ENCODE results near the gene GPRIN3.

Gene GPRIN3

DNA sequence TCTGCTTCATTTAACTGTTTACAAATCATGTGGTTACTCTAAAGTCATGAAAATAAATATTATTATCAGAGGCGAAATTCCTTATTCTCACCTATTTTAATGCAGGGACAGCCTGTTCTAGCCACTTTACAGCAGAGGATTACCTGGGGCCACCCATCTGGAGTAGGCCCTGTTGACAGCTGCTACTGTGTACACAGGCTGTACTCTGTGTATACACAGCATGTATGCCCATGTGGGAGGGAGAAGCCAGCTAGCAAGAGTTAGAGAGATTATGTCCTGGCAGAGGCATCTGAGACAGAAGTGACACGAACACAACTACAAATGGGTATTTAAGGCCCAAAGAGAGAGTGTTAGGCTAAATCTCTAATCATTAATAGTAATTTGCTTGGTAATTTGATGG is 62.1 kb downstream of the GPRIN3 start:
- DNase-seq (ENCODE audit: low read depth): no peak
- TF ChIP-seq, protein P1, sequence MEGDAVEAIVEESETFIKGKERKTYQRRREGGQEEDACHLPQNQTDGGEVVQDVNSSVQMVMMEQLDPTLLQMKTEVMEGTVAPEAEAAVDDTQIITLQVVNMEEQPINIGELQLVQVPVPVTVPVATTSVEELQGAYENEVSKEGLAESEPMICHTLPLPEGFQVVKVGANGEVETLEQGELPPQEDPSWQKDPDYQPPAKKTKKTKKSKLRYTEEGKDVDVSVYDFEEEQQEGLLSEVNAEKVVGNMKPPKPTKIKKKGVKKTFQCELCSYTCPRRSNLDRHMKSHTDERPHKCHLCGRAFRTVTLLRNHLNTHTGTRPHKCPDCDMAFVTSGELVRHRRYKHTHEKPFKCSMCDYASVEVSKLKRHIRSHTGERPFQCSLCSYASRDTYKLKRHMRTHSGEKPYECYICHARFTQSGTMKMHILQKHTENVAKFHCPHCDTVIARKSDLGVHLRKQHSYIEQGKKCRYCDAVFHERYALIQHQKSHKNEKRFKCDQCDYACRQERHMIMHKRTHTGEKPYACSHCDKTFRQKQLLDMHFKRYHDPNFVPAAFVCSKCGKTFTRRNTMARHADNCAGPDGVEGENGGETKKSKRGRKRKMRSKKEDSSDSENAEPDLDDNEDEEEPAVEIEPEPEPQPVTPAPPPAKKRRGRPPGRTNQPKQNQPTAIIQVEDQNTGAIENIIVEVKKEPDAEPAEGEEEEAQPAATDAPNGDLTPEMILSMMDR (conservative IDR thresholded peaks at IDR 0.05; ENCODE audit: low read length): no peak
- H3K4me3 ChIP-seq (ENCODE audit: low read length): no peak overlapping the region

DNA sequence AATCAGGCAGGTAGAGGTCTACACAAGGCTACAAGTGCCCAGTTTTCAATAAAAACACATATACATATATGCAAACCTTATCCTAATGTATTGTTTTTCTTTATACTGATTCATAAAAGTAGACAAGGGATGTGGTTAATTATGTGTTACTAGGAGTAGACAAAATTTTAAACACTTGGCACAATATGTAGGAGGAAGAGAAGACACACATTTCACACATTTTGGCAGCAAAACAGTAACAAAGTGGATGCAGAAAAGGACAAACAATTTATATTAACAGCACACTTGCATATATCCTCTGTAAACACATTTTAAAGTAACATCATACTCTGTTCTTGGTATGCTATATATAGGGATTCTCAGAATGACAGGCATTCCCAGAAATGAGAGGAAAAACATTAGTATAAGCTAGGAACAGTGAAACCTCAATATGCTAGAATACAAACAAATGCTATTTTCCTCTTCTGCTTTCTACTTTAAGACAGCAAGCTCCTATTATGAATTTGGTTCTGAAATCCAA is 63.8 kb downstream of the GPRIN3 start:
- TF ChIP-seq, protein P1 (conservative IDR thresholded peaks at IDR 0.05; ENCODE audit: low read length): no peak
- no peak for DNase-seq (ENCODE audit: low read depth)
- H3K4me3 ChIP-seq (ENCODE audit: low read length): no peak overlapping the region

DNA sequence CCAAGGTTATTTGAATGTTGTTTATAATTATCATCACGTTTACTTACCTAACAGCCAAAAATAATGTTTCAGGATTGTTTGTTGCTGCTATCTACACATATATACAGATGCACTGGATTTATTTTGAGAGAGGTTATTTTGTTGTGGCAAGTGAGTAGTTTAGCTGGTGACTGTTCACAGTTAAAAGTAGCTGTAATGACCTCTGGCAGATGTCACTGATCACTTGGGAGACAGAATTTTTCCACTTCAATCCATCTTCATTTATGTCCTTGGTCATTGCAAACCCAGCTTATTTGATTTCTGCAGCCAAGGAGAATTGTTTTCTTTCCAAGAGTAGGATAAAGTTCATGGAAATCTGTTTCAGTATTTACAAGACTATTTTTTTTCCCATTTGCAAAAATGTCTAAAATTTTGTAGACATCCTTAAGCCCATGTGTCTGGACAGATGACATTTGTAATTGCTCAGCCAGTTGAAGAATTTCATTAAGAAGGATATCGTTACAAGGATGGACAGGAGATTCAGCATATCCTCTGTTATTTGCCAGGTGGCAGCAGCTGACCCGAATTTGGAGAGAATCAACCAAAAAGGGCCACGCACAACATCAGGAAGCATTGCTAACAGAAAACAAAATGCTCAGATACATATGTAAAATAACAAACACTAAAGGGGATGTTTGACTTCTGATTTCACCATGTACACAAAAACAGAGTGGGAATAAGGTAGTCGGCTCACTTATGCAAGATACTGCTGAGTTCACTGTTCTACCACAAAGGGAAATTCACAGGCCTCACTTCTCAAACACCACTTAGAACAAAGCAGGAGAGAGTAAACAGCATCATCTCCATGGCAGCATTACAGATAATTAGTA is 64.5 kb downstream of the GPRIN3 start:
- TF ChIP-seq, protein P1 (conservative IDR thresholded peaks at IDR 0.05; ENCODE audit: low read length): no peak
- no peak for DNase-seq (ENCODE audit: low read depth)
- no peak overlapping the region for H3K4me3 ChIP-seq (ENCODE audit: low read length)

DNA sequence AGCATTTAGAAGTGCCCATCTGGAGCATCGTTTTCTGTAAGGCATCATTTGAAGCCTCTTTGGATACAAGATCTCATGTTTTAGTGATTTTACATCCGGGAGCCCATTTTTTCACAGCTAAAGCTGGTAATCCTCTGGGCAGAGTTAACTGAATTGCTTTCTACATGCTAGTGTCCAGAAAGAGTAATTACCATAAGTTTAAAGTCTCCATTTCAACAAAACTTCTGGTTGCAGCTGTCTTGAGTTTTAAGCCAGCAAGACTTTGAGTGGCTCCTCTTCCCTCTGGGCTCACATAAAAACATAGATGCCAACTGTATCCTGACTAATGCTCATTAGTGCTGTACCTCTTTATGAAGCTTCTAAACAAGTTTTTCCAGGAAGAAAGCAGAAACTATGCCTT is 65.4 kb downstream of the GPRIN3 start:
- TF ChIP-seq, protein P1 (conservative IDR thresholded peaks at IDR 0.05; ENCODE audit: low read length): no peak
- H3K4me3 ChIP-seq (ENCODE audit: low read length): no peak overlapping the region
- no peak for DNase-seq (ENCODE audit: low read depth)

DNA sequence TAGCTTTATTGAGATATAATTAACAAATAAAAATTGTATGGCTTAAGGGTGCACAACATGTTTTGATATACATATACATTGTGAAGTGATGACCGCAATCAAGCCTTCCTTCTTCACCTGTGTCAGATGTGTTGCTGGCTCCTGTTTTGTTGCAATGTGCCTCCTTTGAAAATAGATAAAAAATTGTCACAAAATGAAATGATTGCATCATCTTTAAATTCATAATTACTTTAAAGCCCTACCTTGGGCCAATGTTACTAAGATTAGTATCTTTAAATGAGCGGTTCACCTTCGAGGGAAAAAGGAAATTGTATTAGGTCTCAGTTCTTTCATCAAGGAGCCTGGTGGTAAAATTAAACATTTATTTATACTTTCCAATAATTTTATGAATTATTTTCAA is 77.3 kb downstream of the GPRIN3 start:
- TF ChIP-seq, protein P1 (conservative IDR thresholded peaks at IDR 0.05; ENCODE audit: low read length): no peak
- H3K4me3 ChIP-seq (ENCODE audit: low read length): no peak overlapping the region
- no peak for DNase-seq (ENCODE audit: low read depth)

DNA sequence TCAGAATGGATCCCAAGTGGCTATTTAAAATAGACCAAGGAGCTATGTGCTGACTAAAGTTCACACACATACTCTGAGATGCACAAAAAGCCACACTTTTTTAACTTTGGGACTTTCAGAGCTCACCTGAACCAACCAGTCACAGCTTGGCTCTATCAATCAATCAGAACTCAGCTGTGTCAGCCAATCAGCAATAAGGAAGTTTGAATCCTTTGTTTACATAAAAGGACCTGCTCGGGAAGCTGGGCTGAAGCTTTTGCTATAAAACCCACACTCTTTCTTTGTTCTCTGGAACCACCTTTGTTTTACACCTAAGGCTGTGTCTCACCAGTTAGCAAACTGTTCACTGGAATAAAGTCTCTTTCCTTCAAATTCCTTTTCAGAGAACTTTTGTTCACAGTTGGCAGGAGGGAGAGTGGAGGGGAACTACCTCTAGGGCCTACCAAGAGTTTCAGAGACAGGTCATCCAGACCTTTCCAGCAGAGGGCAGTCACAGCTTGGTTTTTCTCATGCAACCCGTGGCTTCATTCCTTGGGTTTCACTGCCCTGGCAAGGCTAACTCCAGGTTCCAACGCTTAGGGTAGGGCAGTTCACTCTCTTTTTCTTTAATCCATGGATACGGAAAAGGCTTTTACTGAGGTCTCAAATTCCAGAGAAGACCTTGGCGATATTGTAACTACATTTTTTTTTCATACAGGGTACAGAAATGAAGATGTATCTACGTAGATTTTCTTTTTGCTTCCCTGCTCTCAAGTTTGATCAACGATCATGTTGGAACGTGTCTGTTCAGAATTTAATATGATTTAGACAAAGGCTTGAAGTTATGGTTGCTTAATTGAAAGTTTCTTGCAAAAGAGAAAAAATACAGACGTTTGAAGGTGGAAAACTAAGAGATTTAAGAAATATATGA is 80.7 kb downstream of the GPRIN3 start:
- peak; percentile 73 for DNase-seq (ENCODE audit: low read depth)
- H3K4me3 ChIP-seq (ENCODE audit: low read length): no peak overlapping the region
- TF ChIP-seq, protein P1 (conservative IDR thresholded peaks at IDR 0.05; ENCODE audit: low read length): peak; percentile 90

All from AG10803 (cell line).